Suprapubic skin (tissue), 4 donors: ENCODE results near the gene USP31.

Source experiments
- POLR2A ChIP-seq, 2 donors: fragments of 450-650 bp; IDR thresholded peaks; one replicate each; pipeline ENCODE4 v1.6.1; 2017; ENCODE audit warnings: antibody characterized with exemption in 2 of 2, mild to moderate bottlenecking in 2 of 2, moderate library complexity in 2 of 2
- POLR2AphosphoS5 ChIP-seq, 3 donors: sonication (generic); formaldehyde crosslinking; IDR thresholded peaks; one replicate each; pipeline ENCODE4 v1.6.1; 2017; ENCODE audit warnings: antibody characterized with exemption in 3 of 3
- TF ChIP-seq, protein P1 (sequence below), 2 donors: fragments of 200-600 bp in 1 of 2; fragments of 450-650 bp in 1 of 2; sonication (generic) in 1 of 2; IDR thresholded peaks; one replicate each; pipeline ENCODE4 v1.5.1; 2016 to 2019; ENCODE audit warnings: antibody characterized with exemption in 2 of 2, mild to moderate bottlenecking in 1 of 2, moderate library complexity in 1 of 2

DNA sequence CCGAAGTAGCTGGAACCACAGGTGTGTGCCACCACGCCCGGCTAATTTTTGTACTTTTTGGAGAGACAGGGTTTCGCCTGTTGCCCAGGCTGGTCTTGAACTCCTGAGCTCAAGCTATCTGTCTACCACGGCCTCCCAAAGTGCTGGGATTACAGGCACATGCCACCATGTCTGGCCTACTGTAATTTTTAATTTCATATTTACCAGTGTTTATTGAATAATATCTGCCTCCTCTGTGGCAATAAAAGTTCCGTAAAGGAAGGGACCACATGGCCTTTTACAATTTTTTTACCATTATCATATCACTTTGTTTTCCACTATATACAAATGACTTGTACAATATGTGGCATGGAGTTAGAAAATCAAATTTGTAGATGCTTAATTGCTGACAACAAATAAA, 7.8 kb downstream of the USP31 start:
- TF ChIP-seq, protein P1, sequence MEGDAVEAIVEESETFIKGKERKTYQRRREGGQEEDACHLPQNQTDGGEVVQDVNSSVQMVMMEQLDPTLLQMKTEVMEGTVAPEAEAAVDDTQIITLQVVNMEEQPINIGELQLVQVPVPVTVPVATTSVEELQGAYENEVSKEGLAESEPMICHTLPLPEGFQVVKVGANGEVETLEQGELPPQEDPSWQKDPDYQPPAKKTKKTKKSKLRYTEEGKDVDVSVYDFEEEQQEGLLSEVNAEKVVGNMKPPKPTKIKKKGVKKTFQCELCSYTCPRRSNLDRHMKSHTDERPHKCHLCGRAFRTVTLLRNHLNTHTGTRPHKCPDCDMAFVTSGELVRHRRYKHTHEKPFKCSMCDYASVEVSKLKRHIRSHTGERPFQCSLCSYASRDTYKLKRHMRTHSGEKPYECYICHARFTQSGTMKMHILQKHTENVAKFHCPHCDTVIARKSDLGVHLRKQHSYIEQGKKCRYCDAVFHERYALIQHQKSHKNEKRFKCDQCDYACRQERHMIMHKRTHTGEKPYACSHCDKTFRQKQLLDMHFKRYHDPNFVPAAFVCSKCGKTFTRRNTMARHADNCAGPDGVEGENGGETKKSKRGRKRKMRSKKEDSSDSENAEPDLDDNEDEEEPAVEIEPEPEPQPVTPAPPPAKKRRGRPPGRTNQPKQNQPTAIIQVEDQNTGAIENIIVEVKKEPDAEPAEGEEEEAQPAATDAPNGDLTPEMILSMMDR (IDR thresholded peaks at IDR 0.05), result no peak
- TF ChIP-seq POLR2A (IDR thresholded peaks at IDR 0.05) (no peak), POLR2AphosphoS5 (IDR thresholded peaks at IDR 0.05) (no peak)
